Keratinocyte (primary cell): ENCODE data around the gene ROR2.

Experiments
- CTCF ChIP-seq, 3 experiments: IDR thresholded peaks in 1 of 3; conservative IDR thresholded peaks in 1 of 3; optimal IDR thresholded peaks in 1 of 3; 2 replicates in 2 of 3; 3 replicates in 1 of 3; pipeline versions ENCODE3 to v1.5.1; 2011; ENCODE audit warnings: low read length in 3 of 3, mild to moderate bottlenecking in 3 of 3, moderate library complexity in 2 of 3, control low read depth in 1 of 3, inconsistent platforms in 1 of 3; ENCODE audit not compliant: insufficient read depth in 2 of 3; ENCODE audit errors: extremely low read depth in 1 of 3
- EZH2 ChIP-seq: IDR thresholded peaks from one replicate; pipeline ENCODE4 v1.6.1; 2012; ENCODE audit warnings: inconsistent platforms, mild to moderate bottlenecking, low read length, moderate library complexity

DNA sequence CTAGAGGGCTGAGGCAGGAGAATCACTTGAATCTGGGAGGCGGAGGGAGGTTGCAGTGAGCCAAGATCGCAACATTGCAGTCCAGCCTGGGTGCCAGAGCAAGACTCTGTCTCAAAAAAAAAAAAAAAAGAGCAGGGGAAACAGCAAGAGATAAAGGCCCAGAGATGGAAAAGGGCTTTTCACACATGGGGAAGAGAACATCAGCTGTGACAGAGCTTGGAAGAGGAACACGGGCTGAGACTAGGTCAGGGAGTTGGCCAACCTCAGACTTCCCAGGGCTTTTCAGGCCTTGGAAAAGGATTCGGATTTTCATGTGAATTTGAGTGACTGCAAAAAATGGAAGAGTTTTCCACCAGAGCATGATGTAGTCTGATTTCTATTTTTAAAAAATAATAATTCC, 294.4 kb downstream of the ROR2 start:
- TF ChIP-seq CTCF (optimal IDR thresholded peaks at IDR 0.05 in 1 of 3, IDR thresholded peaks at IDR 0.05 in 1 of 3, conservative IDR thresholded peaks at IDR 0.05 in 1 of 3; ENCODE audit: extremely low read depth in 1 of 3, insufficient read depth in 2 of 3, low read length in 3 of 3), result no peak
- TF ChIP-seq EZH2, result no peak
